ENCODE data around the gene PIGC.

PIGC gene

GRCh38 chr1:172430128-172430454, 13.8 kb downstream of the PIGC start:
- no peak for DNase-seq (ENCODE audit: low read depth in 2 of 2, low spot score in 1 of 2)

- DNase-seq (ENCODE audit: low read depth in 2 of 2, low spot score in 1 of 2): no peak
Observed at GRCh38 chr1:172429331-172430127, 14.3 kb downstream of the PIGC start.

GRCh38 chr1:172427191-172427590, 16.7 kb downstream of the PIGC start:
- no peak for DNase-seq (ENCODE audit: low read depth in 2 of 2, low spot score in 1 of 2)

GRCh38 chr1:172425339-172425738, 18.5 kb downstream of the PIGC start:
- DNase-seq (ENCODE audit: low read depth in 2 of 2, low spot score in 1 of 2): no peak

GRCh38 chr1:172423336-172423735, 20.5 kb downstream of the PIGC start:
- no peak for DNase-seq (ENCODE audit: low read depth in 2 of 2, low spot score in 1 of 2)

- no peak for DNase-seq (ENCODE audit: low read depth in 2 of 2, low spot score in 1 of 2)
Observed at GRCh38 chr1:172421974-172422604, 21.8 kb downstream of the PIGC start.

- no peak for DNase-seq (ENCODE audit: low read depth in 2 of 2, low spot score in 1 of 2)
Observed at GRCh38 chr1:172420385-172420784, 23.5 kb downstream of the PIGC start, which contains the start of gene C1orf105. TSS of gene C1orf105 (plus strand) at chr1:172420685. CDS start at chr1:172420886, 201 bp downstream.

- no peak for DNase-seq (ENCODE audit: low read depth in 2 of 2, low spot score in 1 of 2)
Observed at GRCh38 chr1:172417557-172417956, 26.3 kb downstream of the PIGC start.

- DNase-seq (ENCODE audit: low read depth in 2 of 2, low spot score in 1 of 2): no peak
Observed at GRCh38 chr1:172416496-172417035, 27.3 kb downstream of the PIGC start.

- no peak for DNase-seq (ENCODE audit: low read depth in 2 of 2, low spot score in 1 of 2)
Observed at GRCh38 chr1:172414331-172414730, 29.5 kb downstream of the PIGC start.

GRCh38 chr1:172411791-172412338, 32.0 kb downstream of the PIGC start:
- no peak for DNase-seq (ENCODE audit: low read depth in 2 of 2, low spot score in 1 of 2)

GRCh38 chr1:172410027-172410426, 33.8 kb downstream of the PIGC start:
- DNase-seq (ENCODE audit: low read depth in 2 of 2, low spot score in 1 of 2): no peak

- DNase-seq (ENCODE audit: low read depth in 2 of 2, low spot score in 1 of 2): no peak
Observed at GRCh38 chr1:172408958-172409357, 34.9 kb downstream of the PIGC start.

GRCh38 chr1:172406968-172407367, 36.9 kb downstream of the PIGC start:
- no peak for DNase-seq (ENCODE audit: low read depth in 2 of 2, low spot score in 1 of 2)

- DNase-seq (ENCODE audit: low read depth in 2 of 2, low spot score in 1 of 2): no peak
Observed at GRCh38 chr1:172405912-172406311, 38.0 kb downstream of the PIGC start.

- no peak for DNase-seq (ENCODE audit: low read depth in 2 of 2, low spot score in 1 of 2)
Observed at GRCh38 chr1:172404121-172404520, 39.7 kb downstream of the PIGC start.

- no peak for DNase-seq (ENCODE audit: low read depth in 2 of 2, low spot score in 1 of 2)
Observed at GRCh38 chr1:172402878-172403569, 40.8 kb downstream of the PIGC start.

GRCh38 chr1:172401892-172402291, 42.0 kb downstream of the PIGC start:
- no peak for DNase-seq (ENCODE audit: low read depth in 2 of 2, low spot score in 1 of 2)

GRCh38 chr1:172401477-172401876, 42.4 kb downstream of the PIGC start:
- DNase-seq (ENCODE audit: low read depth in 2 of 2, low spot score in 1 of 2): no peak

- DNase-seq (ENCODE audit: low read depth in 2 of 2, low spot score in 1 of 2): no peak
Observed at GRCh38 chr1:172400722-172401105, 43.2 kb downstream of the PIGC start.

Measured in stimulated activated CD8-positive, alpha-beta memory T cell treated with anti-CD3 and anti-CD28 coated beads, Interleukin-4, amount 100 ng/mL, for 1 hour (primary cell).